ENCODE data around the gene COP1.
"Not testable (repeated sequence)": the region's sequence is repeated elsewhere in the genome, so short reads cannot be mapped to it uniquely, and the experiment has no call there.

Gene COP1

DNA sequence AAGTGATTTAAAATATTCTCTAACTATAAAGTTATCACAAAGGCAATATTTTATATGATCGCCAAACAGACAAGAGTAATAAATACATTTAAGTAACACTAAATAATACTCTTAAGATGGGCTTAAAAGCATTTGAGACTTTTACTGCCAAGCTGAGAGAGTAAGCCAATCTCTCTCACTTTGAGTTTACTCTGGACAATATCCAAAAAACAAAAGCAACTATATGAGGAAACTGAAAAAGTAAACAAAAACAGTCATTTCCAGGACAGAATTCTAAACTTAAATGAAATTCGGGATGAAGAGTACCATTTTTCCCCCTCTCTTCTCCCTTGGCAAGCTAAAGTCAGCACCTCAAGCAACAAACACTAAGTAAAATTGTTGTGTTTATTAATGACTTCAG is 173.2 kb downstream of the COP1 start:
- no peak for DNase-seq (ENCODE audit: low spot score)

DNA sequence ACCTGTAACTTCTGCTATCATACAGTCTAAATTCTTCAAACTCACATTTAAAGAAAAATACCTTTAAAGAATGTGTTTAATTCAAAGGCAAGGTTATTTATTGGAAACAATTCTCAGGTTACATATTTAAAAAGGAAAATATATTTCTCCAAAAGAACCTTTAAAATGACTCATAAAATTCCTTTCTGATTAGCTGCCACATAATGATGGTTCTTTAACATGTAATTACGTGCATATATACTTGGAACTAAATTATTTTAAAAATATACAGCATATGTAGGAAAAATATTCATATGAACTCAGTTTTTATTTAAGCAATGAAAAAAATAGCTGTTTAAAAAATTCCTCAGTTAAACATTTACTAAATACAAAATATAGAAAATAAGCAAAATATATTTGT is 173.6 kb downstream of the COP1 start:
- DNase-seq (ENCODE audit: low spot score): no peak

DNA sequence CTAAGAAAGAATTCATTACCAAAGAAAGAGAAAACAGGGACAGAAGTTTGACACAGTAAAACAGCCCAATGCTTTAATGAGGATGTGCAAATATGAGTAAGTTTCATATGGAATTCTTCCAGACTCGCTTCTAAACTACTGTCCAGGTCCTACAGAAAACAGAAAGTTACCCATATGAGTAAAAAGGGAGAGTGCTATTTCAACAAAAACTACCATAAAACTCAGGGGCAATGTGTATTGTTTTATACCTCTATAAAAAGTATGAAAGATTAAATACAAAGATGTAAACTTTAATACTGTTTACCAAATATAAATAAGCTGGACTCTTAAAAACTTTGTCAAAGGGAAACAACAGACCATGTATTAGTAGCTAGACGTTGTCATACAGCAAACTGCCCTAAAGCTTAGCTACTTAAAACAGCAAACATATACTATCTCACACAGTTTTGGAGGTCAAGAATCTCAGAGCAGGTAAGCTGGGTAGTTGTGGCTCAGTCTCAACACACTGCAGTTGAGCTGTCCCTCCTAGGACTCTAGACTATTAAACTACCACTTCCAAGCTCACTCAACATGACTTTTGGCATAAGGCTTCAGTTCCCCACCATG is 174.9 kb downstream of the COP1 start:
- no peak for DNase-seq (ENCODE audit: low spot score)

DNA sequence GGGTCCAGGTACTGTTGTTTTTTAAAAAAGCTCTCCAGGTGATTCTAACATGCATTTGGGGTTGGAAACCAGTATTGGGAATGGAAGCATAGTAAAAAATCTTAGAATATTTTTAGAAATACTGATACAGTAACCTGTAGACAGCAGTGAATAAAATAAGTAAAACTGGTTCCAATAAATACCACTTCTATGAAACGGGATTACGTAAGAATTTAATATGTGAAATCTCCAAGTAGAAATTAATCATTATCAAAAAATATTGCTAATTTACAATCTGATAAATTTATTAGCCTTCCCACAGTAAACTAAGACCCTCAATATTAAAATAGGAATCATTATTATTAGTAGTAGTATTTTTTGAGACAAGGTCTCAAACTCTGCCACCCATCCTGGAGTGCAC is 177.5 kb downstream of the COP1 start:
- no peak for DNase-seq (ENCODE audit: low spot score)

DNA sequence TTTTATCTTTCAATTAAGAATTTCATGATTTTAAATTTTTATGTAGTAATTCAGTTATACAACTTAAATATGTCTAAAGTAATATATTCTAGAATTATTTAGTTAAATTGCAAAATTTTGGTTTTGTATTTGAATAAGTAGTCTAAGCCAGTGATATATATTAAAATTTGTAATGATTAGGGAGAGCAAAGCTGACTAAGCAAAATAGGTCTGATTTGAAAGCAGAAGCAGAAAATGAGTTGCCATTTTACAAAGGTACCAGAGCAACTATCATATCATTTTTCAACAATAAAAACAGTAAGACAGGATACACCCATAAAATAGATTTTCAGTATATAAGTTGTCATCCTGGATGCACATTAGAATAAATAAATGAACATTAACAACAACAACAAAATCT is 177.9 kb downstream of the COP1 start:
- no peak for DNase-seq (ENCODE audit: low spot score)

DNA sequence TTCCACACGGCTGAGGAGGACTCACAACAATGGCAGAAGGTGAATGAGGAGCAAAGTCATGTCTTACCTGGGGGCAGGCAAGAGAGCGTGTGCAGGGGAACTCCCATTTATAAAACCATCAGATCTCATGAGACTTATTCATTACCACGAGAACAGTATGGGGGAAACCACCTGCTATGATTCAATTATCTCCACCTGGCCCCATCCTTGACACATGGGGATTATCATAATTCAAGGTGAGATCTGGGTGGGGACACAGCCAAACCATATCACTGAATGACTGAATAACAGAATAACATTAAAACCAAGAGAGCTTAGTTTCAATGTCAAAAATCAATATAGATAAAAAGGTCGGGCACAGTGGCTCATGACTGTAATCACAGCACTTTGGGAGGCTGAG is 179.2 kb downstream of the COP1 start:
- DNase-seq (ENCODE audit: low spot score): peak; percentile 11

DNA sequence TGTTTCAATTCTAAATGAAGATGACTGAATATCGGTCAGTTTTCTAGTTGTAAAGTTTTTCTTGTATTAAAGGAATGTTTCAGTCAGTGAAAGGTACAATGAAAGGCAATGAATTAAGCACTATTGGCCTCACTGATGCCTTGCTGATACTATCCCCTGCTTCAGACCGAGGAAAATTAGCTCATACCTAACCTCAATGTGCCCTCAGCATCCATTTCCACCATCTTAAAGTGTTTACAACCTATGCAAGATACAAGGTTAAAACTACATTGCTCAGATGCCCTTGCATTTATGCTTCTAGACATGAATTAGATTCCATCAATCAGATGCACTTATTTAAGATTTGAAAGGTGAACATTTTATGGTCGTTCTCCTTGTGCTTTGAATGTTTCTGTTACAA is 184.5 kb downstream of the COP1 start:
- no peak for DNase-seq (ENCODE audit: low spot score)

DNA sequence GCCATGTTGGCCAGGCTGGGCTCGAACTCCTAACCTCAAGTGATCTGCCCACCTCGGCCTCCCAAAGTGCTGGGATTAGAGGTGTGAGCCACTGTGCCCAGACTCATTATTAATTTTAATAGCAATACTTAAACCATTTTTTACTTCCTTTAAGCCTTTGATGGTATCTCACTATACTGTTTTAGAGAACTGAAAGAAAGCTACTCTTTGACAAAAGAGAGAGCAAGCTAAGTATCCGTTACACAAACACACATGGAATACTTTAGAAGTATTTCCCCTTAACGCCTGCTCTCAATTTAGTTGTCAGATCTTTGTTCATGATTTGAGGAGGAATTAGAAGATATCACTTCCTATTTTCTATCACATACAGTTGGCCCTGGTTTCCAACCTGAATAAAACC is 189.4 kb downstream of the COP1 start:
- no peak for DNase-seq (ENCODE audit: low spot score)

DNA sequence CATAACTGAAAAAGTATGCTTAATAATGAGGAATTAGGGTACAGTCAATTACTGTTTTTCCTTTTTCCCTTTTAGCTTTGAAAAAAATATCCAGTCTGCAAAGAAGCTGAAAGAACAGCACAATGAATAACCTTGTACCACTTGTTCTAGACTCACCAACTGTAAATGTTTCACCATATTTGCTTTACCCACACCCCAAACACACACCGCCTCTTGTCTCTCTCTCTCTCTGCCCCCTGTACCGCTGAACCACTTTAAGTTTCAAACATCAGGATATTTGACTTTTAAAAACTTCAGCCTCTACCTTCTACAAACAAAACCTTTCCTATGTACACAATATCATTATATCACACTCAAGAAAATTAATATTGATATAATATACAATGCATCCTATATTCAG is 197.1 kb downstream of the COP1 start:
- no peak for DNase-seq (ENCODE audit: low spot score)

DNA sequence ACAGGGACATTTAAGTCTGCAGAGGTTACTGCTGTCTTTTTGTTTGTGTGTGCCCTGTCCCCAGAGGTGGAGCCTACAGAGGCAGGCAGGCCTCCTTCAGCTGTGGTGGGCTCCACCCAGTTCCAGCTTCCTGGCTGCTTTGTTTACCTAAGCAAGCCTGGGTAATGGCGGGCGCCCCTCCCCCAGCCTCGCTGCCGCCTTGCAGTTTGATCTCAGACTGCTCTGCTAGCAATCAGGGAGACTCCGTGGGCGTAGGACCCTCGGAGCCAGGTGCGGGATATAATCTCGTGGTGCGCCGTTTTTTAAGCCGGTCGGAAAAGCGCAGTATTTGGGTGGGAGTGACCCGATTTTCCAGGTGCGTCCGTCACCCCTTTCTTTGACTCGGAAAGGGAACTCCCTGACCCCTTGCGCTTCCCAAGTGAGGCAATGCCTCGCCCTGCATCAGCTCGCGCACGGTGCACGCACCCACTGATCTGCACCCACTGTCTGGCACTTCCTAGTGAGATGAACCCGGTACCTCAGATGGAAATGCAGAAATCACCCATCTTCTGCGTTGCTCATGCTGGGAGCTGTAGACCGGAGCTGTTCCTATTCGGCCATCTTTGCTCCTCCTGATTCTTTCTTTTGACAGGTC is 199.2 kb downstream of the COP1 start:
- not testable (repeated sequence) for DNase-seq (ENCODE audit: low spot score)

DNA sequence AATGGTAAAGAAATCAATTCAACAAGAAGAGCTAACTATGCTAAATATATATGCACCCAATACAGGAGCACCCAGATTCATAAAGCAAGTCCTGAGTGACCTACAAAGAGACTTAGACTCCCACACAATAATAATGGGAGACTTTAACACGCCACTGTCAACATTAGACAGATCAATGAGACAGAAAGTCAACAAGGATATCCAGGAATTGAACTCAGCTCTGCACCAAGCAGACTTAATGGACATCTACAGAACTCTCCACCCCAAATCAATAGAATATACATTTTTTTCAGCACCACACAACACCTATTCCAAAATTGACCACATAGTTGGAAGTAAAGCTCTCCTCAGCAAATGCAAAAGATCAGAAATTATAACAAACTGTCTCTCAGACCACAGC is 212.4 kb downstream of the COP1 start:
- DNase-seq (ENCODE audit: low spot score): not testable (repeated sequence)

DNA sequence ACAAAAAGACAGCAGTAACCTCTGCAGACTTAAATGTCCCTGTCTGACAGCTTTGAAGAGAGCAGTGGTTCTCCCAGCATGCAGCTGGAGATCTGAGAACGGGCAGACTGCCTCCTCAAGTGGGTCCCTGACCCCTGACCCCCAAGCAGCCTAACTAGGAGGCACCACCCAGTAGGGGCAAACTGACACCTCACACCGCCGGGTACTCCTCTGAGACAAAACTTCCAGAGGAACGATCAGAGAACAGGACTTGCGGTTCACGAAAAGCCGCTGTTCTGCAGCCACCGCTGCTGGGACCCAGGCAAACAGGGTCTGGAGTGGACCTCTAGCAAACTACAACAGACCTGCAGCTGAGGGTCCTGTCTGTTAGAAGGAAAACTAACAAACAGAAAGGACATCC is 214.3 kb downstream of the COP1 start:
- DNase-seq (ENCODE audit: low spot score): not testable (repeated sequence)

DNA sequence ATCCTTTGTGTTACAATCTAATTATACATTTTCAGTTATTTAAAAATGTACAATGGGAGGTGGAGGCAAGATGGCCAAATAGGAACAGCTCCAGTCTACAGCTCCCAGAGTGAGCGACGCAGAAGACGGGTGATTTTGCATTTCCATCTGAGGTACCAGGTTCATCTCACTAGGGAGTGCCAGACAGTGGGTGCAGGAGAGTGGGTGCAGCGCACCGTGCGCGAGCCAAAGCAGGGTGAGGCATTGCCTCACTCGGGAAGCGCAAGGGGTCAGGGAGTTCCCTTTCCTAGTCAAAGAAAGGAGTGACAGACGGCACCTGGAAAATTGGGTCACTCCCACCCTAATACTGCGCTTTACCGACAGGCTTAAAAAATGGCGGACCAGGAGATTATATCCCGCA is 214.9 kb downstream of the COP1 start:
- DNase-seq (ENCODE audit: low spot score): not testable (repeated sequence)

DNA sequence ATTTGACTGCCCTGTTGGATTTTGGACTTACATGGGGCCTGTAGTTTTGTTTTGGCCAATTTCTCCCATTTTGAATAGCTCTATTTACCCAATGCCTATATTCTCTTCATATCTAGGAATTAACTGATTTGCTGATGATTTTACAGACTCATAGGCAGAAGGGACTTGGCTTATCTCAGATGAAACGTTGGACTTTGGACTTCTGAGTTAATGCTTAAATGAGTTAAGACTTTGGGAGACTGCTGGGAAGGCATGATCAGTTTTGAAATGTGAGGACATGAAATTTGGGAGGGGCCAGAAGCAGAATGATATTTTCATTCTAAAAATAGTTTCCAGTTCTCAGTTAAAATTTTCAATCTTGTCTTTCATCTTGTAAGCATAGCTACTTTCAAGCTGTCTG is 222.3 kb downstream of the COP1 start:
- no peak for DNase-seq (ENCODE audit: low spot score)

DNA sequence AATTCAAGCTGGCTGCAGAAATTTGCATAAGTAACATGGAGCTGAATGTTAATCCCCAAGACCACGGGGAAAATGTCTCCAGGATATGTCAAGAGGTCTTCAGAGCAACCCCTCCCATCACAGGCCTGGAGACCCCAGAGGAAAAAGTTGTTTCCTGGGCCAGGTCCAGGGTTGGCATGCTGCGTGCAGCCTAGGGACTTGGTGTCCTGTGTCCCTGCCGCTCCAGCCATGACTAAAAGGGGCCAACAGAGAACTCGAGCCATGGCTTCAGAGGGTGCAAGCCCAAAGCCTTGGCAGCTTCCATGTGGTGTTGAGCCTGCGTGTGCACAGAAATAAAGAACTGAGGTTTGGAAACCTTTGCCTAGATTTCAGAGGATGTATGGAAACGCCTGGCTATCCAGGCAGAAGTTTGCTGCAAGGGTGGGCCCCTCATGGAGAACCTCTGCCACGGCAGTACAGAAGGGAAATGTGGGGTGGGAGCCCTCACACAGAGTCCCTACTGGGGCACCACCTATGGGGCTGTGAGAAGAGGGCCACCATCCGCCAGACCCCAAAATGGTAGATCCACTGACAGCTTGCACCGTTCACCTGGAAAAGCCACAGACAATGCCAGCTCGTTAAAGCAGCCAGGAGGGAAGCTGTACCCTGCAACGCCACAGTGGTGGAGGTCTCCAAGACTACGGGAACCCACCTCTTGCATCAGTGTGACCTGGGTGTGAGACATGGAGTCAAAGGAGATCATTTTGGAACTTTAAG is 222.9 kb downstream of the COP1 start:
- DNase-seq (ENCODE audit: low spot score): no peak

DNA sequence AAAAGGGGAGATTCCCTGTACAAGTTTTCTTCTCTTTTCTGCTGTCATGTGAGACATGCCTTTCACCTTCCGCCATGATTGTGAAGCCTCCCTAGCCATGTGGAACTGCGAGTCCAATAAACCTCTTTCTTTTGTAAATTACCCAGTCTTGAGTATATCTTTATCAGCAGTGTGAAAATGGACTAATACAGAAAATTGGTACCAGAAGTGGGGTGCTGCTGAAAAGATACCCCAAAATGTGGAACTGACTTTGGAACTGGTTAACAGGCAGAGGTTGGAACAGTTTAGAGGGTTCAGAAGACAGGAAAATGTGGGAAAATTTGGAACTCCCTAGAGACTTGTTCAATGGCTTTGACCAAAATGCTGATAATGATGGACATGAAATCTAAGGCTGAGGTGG is 223.7 kb downstream of the COP1 start:
- DNase-seq (ENCODE audit: low spot score): not testable (repeated sequence)

DNA sequence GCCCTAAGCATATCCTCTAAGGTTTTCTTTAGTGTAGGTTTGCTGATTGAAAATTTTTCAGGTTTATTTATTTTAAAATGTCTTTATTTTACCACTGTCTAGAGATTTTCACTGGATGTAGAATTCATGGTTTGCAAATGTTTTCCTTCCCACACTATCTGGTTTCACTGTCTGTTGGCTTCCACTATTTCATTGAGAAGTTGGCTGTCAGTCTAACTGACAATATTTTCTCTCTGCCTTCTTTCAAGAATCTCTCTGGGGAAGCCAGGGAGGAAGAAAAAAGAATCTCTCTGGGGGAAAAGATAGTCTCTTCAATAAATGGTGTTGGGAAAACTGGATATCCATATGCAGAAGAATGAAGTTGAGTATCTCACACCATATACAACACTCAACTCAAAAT is 226.0 kb downstream of the COP1 start:
- DNase-seq (ENCODE audit: low spot score): no peak

DNA sequence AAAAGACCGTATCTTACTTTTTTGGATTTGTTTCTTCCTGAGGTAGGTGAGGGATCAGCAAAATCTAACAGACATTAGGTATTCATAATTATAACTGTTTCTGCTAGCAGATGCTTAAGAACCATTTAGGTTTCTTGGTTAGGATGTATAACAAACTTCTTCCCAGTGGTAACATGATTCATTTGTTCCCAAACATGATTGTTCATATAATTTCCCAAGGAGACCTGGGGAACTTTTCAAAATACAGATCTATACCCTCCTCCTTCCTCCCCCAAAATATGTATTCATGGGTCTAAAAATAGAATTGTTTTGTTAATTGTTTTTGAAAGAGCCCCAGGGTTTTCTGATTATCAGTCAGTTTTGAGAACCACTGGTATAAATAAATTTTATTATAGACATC is 228.2 kb downstream of the COP1 start:
- no peak for DNase-seq (ENCODE audit: low spot score)

DNA sequence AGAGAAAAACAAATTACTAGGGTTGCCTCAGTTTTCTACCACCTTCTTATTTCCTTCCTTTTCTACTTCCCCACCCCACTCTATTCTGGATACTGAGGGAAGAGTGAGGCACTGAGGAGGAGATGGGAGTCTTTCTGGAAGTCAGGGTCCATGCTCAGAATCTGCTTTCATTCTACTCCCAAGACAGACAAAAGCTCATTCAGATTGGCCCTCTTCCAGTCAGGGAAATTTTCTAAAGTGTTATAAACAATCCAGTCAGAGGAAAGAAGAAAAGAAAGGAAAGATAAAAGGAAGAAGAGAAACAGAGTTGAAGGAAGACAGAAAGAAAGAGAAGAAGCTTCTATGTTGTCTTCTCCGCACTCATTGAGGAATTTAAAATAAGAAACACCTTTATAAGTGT is 228.6 kb downstream of the COP1 start:
- no peak for DNase-seq (ENCODE audit: low spot score)

DNA sequence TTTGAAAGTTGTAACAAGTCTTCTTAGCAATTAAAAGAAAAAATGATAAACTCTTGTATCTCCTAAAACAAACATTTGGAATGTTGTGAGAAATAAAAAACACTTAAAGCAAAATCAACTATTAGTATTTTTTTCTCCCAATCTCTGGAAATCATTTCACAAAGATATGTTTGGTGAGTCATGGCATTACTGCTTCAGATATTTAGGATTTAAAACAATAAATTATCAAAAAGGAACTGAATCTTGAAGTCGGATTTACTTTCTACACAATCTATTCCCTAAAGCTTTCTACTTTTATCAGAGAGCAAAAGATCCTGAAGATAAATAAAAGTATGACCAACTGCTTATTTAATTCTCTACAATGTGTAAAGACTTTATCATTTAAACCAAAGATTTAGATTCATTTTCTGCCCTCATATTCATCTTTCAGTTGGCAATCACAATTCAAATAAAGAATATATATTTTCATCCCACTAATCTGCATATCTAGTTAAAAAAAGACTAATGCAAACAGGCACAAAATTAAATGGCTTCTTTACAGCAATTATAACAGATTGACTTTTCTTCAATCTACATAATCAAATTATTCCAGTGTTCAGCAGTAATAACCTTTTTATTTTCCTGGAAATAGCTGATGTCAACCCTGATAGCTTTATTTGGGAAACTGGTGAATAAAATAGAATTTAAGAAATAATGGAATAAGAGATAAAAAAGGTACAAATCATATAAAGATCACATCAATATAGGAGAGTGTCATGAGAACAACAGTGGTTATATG is 230.0 kb downstream of the COP1 start:
- no peak for DNase-seq (ENCODE audit: low spot score)

DNA sequence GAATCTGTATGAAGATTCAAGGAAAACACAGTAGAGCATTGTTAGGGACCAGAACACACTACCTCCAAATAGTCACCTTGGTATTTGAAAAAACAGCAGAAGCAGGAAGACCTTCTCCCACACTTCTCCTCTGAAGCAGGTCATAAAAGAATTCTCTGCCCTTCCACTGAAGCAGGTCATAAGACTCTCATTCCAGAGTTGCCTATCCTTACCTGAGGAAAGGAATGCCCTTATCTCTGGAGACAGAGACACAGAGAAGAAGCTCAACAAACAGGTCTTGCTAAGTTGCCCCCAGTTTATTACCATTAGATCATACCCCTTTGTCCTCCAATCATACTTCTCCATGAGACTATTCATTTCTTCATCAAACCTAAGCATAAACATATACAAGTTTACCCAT is 237.9 kb downstream of the COP1 start:
- DNase-seq (ENCODE audit: low spot score): no peak

DNA sequence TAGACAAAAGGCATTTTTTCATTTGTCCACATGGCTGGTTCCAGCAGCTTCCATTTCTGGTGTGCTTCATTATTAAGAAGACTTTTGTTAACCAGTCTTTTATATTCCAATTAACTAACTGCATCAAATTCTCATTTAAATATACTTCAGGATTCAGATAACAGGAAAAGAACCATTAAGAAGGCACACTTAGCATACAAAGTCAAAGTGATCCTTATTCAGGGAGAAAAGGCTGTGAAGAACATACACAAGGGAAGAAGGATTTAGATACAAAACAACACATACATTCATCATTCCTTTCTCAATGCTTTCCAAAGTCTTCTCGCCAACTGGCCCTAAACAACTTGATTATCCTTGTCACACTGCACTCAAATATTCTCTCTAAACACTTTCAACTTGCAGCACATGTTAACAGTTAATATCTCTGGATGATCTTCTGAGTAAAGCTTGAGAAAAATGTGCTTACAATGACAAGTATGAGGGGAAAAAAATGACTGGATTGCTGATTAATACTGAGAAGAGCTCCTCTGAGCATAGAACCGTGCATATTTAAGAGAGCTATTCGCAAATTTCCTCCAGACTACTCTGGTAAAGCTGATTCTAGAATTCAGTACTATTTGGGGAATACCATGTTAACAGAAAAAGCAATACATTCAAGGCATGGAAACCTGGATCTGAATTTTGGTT is 238.5 kb downstream of the COP1 start:
- DNase-seq (ENCODE audit: low spot score): peak; percentile 43

Data from activated CD4-positive, alpha-beta T cell treated with anti-CD3 and anti-CD28 coated beads, Interleukin-2, Interleukin-4, amounts not matched to agents 100 ng/mL and 50 ng/mL, durations not matched to agents 16 hours and 8 hours (primary cell).